ENCODE results near the gene RPS6KA2.

DNA sequence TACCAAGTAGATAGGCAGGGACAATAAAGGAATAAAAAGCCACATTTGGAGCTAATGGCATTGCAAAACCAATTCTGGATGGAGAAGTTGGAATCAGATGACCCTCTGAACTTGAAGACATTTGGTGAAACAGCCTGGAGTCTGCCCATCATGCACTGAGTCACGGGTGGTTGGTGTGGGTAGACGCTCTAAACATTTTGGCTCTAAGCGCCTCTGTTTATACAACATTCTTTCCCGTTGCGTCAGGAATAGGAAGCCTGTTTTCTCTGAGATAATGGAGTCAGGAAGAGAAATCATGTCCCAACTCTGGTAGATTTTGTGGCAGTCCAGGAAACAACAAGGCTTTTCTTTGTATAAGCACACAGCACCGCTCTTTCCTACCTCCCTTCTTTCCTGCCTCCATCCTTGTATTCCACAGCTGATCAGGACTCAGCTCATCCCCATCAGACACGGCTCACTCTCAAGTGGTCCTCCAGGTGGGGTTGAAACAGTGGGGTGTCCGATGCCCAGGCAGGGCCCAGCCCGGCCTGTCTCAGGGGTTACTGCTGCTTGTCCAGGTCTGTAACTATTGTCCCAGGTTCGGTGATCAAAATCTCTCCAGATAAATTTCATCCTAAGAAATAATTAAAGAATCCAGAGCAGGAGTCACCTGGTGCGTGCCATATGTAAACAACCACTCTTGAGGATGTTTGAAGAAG is 28.5 kb downstream of the RPS6KA2 start:
- no peak for TF ChIP-seq POLR2A (IDR thresholded peaks at IDR 0.05)
- TF ChIP-seq, protein P1, sequence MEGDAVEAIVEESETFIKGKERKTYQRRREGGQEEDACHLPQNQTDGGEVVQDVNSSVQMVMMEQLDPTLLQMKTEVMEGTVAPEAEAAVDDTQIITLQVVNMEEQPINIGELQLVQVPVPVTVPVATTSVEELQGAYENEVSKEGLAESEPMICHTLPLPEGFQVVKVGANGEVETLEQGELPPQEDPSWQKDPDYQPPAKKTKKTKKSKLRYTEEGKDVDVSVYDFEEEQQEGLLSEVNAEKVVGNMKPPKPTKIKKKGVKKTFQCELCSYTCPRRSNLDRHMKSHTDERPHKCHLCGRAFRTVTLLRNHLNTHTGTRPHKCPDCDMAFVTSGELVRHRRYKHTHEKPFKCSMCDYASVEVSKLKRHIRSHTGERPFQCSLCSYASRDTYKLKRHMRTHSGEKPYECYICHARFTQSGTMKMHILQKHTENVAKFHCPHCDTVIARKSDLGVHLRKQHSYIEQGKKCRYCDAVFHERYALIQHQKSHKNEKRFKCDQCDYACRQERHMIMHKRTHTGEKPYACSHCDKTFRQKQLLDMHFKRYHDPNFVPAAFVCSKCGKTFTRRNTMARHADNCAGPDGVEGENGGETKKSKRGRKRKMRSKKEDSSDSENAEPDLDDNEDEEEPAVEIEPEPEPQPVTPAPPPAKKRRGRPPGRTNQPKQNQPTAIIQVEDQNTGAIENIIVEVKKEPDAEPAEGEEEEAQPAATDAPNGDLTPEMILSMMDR (IDR thresholded peaks at IDR 0.05): no peak

Data from testis (tissue), 2 donors.